Activated T-helper 1 cell treated with anti-CD3 and anti-CD28 coated beads, Interleukin-2, amount 50 U/mL, for 16 hours (primary cell): ENCODE data around the gene SPATC1L.
"Not testable (repeated sequence)": the region's sequence is repeated elsewhere in the genome, so short reads cannot be mapped to it uniquely, and the experiment has no call there.

Experiments used
- DNase-seq, 2 donors: peaks; one replicate each; pipeline ENCODE4 v3.0.0-alpha.2; 2020; ENCODE audit warnings: low read depth in 1 of 2, low spot score in 1 of 2

Gene SPATC1L

GRCh38 chr21:46183910-46184624 is at the start of gene SPATC1L:
SPATC1L (minus strand) TSS chr21:46184459; CDS start chr21:46182816, 1,643 bp downstream.
- DNase-seq: no peak

GRCh38 chr21:46229923-46230260 is 45.6 kb upstream of the SPATC1L start:
- no peak for DNase-seq

DNA sequence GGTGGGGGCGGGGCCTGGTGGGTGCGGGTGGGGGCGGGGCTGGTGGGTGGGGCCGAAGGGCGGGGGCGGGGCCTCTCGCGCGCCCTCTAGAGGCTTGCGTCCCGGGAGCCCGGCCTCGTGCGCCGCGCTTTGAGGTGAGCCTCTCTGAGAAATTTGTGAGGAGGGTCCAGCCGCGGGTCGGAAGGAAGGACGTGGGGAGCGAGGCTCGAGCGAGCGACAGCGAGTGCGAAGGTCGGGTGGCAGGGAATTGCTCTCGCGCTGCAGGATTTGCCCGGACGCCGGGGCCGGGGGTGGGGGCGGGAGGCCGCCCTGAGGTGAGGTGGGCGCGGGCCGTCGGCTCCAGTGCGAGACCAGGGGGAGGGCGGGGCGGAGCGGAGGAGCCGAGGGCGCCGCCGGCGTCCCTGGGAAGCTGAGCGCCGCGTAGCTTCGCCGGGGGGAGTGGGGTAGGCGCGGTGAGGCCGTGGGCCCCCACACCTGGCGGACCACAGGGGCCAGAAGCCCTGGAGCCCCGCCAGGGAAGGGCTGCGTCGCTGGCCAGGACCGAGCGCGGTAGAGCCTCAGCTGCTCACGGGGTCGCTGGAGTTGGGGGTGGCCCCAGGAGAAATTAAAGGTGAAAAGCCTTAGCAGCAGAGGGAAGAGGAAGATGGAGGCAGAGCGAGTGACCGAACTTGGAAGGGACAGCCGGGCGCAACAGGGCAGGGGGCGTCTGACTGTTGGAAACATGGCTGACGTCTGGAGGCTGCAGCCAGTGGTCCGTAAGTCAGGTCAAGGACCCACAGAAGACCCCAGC is 45.1 kb upstream of the SPATC1L start:
- DNase-seq: no peak

- peak; percentile 96 to 98 for DNase-seq
Measured at GRCh38 chr21:46228345-46229051, 44.2 kb upstream of the SPATC1L start, which contains the start of gene LSS. LSS (minus strand) TSS chr21:46228774; CDS start chr21:46228745, 29 bp downstream.

GRCh38 chr21:46227811-46228344 is 43.6 kb upstream of the SPATC1L start:
- no peak for DNase-seq

DNA sequence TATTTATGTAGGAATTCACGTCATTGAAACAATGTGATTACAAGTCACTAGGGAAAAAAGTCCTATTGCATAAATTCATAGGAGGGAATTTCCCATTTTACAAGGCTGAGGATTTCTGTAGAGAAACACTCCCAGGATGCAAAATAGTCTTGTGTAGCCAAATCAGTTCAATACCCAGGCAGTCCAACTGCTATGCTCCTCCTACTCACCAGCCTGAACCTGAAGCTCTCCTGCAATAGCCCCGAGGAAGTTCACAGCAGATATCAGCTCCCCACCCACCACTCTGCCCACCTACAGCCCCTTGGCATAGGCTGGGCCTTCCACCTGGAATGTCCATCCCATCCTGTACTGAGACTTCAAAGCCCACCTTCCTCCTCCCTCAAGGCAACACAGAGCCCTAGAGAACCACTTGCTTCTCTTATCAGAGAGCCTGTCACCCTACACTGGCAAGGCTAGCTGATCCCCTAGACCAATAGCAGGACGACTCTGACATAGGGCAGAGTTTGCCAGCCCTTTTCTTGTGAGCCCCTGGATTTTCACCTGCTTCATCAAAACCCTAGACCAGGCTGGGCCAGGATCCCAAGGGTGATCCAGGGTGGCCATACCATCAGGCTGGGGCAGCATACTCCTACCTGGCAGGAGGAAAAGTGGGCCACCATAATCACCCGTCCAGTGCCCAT is 42.8 kb upstream of the SPATC1L start:
- DNase-seq: no peak

- DNase-seq: no peak
Measured at GRCh38 chr21:46226146-46226545, 41.9 kb upstream of the SPATC1L start.

- DNase-seq: not testable (repeated sequence)
Measured at GRCh38 chr21:46223661-46224060, 39.4 kb upstream of the SPATC1L start.

- DNase-seq: no peak
Measured at GRCh38 chr21:46223217-46223616, 39.0 kb upstream of the SPATC1L start.

DNA sequence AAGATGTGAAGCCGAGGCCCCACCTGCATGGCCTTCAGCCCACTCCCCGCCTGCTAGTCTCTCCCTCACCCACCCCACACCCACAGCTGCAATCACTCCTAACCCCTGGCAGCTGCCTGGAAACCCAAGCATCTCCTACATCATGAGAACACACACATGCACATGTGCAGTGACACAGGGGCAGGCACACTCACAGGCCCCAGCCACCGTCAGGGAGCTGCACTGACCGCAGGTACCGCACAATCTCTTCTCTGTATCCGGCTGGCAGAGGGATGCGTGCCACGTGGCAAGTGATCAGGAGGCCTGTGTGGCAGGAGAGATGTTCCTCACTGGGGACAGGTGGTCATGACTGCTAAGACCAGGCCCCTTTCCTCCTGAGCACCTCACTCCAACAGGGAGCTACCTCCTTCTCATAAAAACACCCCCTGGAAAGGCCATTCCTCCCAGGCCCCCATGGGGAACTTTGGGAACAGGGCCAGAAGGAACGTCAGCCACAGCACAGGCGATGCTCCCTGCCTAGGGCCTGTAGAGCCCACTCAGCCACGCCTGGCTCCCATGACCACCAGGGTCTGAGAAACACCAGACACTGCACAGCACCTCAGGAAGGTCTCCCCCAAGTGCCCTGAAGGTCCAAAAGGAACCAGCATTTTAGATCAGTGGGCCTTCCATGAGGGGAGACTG is 38.3 kb upstream of the SPATC1L start:
- no peak for DNase-seq

GRCh38 chr21:46221664-46222435 is 37.6 kb upstream of the SPATC1L start:
- DNase-seq: no peak

DNA sequence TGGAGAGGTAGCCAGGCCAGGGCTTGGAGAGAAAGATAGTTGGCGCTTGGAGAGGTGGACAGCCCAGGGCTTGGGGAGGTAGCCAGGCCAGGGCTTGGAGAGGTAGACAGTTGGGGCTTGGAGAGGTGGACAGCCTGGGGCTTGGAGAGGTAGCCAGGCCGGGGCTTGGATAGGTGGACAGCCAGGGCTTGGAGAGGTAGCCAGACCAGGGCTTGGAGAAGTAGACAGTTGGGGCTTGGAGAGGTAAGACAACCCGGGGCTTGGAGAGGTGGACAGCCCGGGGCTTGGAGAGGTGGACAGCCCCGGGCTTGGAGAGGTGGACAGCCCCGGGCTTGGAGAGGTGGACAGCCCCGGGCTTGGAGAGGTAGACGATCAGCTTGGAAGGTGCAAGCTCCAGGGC is 36.6 kb upstream of the SPATC1L start:
- DNase-seq: no peak

DNA sequence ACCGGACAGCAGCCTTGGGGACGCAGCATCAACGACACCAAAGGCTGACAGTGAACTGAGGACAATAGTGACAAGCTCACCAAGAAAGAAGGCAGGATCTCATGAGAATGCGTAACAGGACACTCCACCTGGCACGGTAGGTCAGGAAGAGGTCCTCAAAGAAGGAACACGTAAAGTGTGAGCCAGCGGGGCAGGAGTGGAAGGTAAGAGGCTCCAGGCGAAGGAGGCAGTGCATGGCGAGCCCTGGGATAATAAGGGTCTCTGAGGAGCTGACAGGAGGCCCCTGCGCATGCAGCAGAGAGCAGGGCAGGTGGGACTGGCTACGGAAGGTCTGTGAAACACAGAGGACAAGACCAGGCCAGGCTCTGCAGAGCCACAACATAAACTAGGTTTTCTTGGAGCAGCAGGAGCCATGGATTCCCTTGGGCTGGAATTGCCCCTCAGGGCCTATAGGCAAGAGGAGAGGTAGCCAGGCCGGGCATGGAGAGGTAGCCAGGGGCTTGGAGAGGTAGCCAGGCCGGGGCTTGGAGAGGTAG is 36.1 kb upstream of the SPATC1L start:
- DNase-seq: no peak

- DNase-seq: no peak
Measured at GRCh38 chr21:46219591-46220239, 35.5 kb upstream of the SPATC1L start.

DNA sequence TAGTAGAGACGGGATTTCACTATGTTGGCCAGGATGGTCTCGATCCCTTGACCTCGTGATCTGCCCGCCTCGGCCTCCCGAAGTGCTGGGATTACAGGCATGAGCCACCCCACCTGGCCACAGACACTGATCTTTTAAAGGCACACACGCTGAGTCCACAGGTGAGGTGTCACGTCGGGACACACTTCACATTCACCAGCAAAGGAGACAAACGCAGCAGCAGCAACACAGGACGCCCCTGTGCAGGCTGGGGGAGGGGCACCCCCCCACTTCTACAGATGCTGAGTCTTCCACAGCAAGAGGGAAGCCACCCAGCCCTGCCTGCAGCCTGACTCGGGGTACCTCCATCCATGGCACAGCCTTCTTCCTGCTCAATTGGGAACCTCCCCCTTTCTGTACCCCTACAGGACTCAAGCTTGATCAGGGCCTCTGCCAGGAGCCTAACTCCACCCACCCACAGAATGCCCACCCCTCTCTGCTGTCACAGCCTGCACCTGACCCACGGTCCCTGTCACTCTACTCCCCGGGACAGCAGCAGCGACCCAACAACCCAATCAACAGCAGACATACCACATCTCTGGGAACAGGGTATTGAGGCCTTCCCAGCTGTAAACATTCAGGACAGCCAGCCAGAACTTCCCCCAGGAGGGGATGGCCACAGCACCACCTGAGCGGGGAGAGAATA is 34.8 kb upstream of the SPATC1L start:
- DNase-seq: no peak

GRCh38 chr21:46217511-46218196 is 33.4 kb upstream of the SPATC1L start:
- DNase-seq: no peak

DNA sequence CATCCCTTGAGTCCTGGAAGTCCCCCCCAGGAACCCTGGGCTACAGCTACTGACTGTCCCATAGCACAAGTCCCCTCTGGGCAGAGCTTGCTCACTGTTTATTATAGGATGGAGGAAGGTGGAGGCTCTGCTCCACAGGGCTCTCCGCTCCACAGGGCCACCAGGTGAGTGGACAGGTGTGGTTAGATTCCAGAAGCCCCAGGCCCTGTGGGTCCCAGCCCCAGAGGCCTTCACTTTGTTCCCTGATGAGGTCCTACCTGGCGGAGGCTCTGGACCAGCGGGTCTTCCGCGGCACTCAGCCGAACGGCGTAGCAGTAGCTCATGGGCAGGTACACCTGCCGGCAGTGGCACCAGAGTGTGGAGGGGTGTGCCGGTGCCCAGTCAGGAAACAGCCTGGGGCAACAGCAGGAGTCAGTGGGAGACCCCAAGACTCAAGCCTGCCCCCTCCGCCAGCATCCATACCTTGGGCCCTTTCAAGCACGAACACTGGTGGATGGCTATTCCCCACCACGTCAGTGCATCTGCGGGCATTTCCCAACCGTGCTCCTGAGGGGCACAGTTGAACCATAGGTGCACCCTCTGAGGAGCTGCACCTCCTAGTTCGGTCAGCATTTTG is 32.0 kb upstream of the SPATC1L start:
- DNase-seq: no peak
